Stimulated activated CD8-positive, alpha-beta memory T cell treated with anti-CD3 and anti-CD28 coated beads, Interleukin-7, amount 100 ng/mL, for 48 hours (primary cell): ENCODE data around the gene CAD.
A peak's percentile ranks its signal among the peaks of the same experiment; 100 is the strongest.
"Not testable (repeated sequence)": the region's sequence is repeated elsewhere in the genome, so short reads cannot be mapped to it uniquely, and the experiment has no call there.

Source experiments
- DNase-seq, 2 donors: peaks; one replicate each; pipeline ENCODE4 v3.0.0-alpha.2; 2020; ENCODE audit warnings: low read depth in 1 of 2; ENCODE audit errors: extremely low read depth in 1 of 2

Gene CAD

DNA sequence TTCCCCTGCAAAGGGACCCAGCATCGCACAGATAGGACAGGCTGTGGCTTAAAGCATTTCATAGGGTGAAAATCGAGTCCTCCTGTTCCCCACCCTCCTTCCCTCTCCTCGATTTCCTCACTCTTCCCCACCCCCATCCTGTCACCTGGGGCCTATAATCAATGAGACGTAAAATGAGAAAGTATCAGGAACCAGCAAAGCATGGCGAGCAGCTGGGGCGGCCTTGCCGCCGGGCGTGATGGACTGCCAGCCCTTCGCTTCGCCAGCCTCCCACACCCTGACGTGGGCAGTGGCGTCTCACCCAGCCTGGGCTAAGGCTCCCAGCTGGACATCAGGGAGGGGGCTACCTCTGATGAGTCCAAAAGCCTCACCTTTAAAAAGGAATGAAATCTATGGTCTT, 34.6 kb downstream of the CAD start:
- no peak for DNase-seq

DNA sequence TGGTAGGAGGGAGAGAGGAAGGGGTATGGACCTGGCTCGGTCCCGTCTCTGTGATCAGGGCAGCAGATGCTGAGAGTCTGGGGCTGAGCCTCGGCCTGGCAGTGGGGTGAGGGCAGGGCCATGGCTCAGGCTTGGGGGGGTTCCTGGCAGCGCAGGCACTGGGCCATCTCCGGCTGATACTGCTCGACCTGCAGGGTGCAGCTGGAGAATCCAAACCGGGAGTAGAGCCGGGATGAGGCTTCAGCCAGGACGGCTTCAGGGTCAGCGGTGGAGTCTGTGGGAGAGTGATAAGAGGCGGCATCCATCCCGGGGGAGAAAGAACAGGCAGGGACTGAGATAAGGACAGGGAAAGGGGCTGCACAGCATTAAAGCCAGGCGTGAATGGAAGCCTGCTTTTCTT, 38.0 kb downstream of the CAD start:
- no peak for DNase-seq

DNA sequence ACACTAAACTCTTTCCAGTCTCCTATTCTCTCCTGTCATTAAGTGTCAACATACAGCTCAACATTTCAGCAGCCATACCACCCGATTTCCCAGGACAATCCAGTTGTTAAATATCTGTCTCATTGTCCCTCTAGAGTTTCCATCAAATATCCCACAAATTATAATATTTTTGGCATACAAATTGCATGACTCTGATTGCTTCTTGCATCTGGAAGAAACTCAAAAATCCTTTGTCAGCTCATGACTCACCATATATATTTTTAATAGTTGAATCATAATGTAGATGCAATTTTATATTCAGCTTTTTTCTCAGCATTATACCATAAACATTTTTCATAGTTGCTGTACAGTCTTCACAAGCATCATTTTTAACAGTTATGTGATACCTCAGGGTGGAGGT, 38.5 kb downstream of the CAD start:
- DNase-seq = no peak

DNA sequence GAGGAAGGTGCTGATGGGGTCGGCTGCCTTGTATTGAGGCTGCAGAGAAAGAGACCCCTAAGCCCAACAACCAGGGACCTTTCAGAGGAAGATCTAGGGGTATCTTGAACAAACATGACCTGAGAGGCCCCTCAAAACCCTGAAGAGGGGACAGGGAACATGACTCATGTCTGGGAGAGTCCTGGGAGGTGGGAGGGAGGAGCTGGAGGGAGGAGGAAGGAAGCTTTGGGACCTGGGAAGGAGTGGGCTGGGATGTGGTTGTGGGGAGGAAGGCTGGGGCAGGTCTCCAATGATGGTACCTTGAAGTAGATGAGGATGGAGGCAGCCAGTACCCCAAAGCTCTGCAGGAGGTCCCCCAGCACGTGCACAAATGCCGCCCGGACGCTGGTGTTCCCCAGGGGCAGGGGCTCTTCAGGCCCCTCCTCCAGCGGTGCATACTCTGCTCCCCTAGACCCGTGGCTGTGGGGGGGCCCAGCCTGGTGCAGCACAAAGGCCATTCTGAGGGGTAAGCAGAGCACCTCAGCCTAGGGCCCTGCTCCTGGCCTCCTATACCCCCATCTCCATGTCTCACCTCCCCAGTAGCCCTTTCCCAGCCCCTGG, 39.8 kb downstream of the CAD start:
- DNase-seq = no peak

DNA sequence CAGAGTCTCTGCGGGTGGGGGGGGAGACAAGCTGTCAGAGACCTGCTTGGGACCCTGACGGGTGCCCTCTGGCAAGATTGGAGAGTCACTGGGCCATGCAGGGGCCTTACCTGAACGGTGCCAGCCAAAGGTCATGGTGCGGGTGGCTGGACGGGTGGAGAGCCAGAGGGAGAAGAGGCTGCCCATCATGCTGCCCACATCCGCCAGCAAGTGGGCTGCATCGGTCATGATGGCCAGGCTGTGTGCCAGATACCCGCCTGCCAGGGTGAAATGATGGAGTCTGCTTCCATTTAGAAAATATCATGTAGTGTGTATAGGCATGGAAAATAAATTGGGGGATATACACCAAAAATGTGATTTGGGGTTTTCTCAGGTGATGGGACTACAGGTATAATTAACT, 40.9 kb downstream of the CAD start:
- no peak for DNase-seq

DNA sequence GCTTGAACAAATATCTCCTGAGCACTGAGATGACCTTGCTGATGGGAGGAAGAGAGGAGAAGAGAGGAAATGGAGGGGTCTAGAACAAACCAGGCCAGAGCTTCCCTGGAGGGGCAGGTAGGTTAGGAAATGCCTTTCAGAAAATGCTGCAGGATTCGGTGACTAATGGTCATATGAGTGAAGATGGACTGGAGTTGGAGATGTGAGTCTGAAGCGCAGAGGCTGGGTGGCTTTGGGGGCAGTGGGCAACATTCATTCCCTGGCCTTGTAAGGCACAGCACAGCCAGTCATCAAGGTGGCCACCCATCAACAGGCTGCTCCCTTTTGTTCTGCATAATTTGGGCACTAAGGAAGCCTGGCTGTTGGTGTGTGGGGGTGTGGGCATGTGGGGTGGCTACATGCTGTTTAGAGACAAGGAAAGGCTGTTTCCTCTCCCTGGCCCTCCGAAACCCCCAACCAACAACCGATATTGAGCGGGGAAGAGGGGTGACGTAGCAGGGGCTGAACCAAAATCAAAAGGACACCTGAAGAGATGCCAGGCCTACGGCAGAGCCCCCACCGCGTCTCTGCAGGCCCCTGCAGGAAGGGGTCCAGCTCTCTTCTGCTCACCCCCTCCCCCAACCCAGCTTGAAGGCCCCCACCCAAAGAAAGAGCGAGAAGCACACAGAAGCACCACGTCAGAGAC, 44.2 kb downstream of the CAD start:
- DNase-seq = no peak

DNA sequence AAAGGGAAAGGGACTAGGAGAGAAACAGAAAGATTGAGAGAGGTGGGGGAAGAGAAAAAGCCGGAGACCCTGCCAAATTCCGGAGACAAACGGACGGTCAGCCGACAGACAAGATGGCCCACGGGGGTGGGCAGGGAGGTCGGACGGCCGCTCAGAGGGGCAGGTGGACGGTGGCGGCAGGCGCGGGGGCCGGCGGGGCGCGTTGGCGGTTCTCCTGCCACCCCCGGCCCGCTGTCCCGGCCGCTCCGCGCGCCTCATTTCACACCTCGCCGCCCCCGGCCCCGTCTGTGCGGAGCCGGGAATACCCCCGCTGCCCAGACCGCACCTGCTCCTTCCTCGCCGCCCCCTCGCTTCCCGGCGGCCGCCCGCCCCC, 44.7 kb downstream of the CAD start:
- DNase-seq = no peak

DNA sequence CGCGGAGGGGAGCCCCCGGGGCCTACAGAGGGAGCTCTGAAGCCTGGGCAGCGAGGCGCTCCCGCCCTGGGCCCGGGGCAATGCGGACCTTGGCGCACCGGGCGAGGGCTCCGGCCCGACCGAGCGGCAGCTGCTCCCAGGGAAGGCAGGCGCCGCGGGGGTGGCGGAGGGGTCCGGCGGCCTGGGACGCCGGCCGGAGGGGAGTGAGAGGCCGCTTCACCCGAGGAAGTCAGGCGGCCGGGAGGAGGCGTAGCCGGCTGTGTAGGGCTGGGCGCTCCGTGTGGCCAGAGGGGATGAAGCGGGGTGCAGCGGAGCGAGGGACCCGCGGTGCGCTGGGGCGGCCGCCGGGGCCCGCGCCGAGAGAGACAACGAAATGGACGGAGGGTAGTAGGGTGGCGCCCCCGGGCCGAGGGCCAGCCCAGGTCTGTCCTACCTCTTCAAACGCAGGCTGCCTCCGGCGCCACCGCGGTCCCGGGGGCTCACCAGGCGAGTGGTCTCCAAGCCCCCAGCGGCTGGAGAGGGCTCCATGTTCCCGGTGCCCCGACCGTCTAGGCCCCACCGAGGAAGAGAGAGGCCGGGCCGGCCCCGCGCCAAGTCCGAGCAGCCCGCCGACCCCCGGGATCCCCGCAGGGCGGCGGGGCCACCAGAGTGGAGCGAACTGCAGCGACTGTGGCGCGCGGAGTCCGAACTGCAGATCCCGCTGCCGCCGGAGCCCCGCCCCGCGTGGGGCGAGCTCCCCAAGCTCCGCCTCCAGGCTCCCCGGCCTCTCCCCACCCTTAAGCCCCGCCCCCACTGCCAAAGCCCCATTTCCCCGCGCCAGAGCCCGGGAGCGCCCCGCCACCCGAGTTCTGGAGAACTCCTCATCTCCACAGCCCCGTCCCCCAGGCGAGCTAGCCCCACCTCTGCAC, 45.5 kb downstream of the CAD start, which contains the start of gene SLC30A3:
Gene SLC30A3, minus strand, starts transcription at position 669 of the 908 bp plus-strand sequence. Its CDS starts 141 bp downstream, at position 528.
- peak; percentile 45 to 55 for DNase-seq

DNA sequence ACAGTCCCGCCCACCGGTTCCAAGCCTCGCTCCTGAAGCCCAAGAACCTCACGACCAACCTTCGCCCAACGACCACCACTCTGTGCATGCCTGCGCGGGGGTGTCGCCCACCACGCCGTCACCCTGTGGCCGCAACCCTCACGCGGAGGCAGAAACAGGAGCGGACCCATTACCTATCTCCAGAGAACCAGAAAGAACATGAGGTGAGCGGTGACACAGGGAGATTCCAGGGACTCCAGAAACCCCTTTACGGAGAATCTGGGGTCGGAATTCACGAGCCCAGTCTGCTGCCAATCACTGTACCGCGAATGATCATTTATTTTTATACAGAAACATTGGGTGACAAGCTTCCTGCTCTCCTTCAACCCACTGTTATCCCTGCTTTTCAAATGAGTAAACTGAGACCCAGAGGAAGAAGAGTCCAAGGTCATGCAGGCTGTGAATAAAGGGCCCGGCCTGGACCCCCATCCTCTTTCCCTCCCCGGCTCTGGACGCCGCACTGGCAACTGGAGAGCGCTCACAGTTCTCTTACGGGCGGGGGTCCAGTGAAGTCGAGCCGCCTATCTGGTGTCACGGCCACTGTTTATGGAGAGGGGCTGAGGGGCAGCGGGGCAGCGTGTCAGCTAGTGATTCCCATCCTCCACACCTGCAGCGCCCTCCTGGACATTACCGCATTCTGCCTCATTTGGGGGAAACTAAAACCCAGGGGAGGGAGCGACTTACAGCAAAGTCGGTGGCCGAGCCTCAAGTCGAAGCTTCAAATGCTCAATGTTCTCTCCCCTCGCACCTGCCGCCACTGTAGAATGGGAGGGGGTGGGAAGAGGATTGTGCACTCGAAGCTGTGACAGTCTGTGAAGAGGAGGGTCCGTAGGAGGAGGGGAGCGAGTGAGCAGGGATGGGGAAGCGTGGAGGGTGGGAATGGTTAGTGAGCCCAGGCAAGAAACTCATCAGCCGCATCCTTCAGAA, 46.4 kb downstream of the CAD start:
- no peak for DNase-seq

DNA sequence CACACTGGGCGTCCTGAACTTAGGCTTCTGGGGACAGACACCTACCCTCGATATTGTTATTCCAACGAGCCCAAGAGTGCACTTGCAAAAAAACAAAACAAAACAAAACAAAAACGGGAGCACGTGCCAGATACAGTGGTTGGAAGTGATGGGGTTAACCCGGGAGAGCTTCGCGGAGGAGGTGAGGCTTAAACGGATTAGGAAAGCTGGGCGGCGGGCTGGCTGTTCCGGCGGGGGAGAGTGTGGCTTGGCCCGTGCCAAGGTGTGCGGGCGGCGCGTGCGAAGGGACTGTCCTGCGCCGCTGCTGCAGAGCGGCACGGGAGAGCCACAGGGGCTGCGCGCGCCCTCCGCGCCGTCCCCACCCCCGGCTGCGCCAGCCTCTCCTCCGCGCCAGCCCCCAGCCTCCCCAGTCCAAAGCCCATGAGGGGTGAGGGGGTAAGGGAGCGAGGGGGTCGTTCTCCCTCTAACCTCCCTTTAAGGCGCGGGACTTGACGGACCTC, 47.1 kb downstream of the CAD start:
- no peak for DNase-seq

DNA sequence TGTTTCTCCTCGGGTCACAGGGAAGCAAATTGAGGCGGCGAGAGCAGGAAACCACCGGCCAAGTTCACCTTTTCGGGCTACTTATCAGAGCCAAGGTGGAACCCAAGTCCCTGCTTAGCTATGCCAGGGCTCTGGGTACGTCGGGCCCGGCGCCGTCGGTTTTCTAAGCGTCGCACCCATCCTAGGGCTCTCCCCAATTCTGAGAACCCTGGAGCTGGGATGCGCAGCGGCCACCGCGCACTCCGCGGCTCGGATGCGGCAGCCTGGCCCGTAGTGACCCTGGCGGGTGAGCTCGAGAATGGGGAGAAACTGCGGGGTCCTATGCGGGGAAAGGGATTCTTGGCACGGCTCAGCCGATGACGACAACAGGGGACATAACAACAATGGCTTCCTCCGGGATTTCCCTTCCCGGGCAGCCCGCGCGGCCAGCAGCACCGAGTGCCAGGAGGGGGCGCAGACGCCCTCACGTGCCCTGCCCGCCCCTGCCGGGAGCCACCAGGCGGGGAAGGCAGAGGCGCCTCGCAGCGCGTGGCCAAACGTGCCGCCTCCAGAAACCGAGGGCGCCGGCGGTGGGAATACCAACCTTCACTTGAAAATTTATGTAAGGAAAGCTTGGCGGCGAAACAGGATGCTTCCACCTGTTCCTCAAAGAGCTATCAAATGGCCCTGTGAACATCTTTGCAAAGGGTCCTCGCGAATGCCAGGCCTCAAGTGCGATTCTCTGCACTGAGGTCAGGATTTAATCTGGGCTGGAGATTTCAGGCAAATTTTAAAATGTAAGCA, 47.8 kb downstream of the CAD start:
- peak; percentile 23 to 39 for DNase-seq

DNA sequence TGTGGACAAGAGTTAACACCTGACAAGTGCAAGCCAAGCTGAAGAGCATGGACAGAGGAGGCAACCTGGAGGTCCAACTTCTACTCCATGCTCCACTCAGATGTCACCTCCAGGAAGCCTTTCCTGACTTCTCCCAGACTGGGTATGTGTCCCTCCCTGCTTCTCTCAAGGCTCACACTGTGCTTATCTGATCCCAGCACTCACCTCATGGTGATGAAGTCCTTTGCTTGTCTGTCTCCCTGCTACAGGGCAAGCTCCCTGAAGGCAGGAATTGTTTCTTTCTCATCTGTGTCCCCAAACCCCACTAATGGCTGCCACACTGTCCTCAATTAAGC, 48.3 kb downstream of the CAD start:
- DNase-seq = no peak

DNA sequence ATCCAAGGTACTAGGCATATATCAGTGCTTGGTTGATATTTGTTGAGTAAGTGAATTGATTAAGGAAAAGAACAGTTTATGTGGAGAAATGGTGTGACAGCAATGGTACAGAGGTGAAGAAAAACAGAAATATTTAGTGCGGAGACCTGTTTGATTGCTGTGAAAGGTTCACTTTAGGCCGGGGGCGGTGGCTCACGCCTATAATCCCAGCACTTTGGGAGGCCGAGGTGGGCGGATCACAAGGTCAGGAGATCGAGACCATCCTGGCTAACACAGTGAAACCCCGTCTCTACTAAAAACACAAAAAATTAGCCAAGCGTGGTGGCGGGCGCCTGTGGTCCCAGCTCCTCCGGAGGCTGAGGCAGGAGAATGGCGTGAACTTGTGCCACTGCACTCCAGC, 51.1 kb downstream of the CAD start:
- DNase-seq = not testable (repeated sequence)

DNA sequence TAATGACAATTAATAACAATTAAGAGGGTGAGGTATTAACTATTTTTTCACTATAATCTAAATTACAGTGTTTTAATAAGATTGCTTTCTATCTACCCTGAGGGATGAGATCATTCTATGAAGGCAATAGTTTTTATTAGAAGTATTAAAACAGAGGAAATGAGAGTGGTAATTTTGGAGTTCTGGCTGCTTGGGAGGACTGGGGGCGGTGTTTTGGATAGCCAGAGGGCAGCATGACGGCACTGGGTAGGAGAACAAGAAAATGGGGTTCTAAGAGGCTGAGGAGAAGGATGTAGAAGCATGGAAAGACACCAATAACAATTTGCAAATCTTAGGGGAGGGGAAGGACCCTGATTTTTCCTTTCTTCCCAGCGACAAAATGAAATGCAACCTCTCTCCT, 53.0 kb downstream of the CAD start:
- DNase-seq = no peak

DNA sequence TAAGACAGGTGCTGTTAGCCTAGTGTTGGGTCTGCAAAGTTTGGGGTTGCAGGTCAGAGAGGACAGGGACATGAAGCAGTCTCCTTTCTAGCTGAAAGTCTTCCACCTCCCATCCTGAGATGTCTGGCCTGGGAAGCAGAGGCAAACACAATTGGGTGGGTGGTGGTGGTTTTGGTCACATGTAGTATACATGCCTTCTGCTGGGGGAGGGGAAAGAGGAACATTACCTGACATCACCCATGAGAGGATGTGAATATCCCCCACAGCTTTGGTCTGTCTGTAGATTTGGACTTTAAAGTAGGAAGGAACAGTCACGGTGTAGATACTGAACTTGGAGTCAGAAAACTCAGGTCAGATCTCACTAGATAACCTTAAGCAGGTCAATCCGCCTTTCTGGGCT, 53.5 kb downstream of the CAD start:
- no peak for DNase-seq

DNA sequence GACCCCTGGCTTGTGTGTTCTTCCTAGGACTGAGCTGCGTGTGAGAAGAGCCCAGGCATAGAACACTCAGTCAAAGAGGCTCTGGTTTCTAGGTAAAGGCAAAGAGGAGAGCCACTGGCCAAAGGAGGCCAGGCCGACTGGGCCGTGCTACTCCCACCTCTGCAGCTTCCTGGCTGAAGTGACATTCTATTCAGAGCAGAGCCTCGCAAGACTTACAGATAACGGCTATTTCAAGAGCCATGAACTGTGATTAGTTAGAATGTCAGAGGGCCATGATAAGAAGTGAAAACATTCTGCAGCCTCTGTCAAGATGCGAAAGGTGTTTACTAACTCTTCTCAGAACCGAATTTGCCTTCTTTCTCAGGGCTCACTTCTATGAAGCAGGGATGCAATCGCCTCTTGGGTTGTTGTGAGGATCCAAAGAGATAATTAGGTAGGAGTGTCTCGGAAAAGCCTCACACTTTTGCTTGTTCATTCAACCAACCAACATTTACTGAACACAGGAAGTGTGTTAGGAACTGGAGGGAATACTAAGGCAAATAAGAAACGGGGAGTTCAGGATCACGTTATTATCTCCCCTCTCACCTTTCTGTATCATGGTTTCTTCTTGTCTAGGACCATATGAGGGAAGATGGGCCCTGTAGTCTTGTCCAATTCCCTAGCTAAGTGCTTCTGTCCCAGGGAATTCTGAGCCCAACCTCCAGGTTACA, 54.6 kb downstream of the CAD start:
- DNase-seq = no peak

DNA sequence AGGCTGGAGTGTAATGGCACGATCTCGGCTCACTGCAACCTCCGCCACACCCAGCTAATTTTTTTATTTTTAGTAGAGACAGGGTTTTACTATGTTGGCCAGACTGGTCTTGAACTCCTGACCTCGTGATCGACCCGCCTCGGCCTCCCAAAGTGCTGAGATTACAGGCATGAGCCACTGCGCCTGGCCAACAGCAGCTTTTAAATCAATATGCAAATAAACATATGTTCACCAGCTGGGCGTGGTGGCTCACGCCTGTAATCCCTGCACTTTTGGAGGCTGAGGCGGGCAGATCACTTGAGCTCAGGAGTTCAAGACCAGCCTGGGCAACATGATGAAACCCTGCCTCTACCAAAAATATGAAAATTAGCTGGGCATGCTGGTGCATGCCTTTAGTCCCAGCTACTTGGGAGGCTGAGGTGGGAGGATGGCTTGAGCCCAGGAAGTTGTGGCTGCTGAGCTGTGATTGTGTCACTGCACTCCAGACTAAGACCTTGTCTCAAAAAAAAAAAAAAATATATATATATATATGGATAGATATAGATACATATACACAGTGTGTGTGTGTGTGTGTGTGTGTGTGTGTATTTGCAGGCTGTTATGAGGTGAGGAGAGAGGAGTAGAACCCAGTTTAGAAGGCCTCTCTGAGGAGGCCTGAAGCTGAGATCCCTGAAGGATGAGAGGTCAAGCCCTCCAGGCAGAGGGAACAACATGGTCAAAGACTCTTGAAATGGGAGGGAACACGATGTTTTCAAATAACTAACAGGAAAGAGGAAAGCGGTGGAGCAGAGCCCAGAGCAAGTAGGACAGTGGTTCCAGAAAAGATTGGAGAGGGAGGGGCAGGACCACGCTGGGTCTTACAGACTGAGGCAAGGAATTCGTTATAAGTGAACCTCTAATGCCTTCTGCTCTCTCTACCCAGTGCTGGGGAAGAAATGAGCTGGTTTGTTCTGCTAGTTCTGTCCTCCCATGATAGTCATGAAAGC, 55.7 kb downstream of the CAD start:
- DNase-seq = not testable (repeated sequence)
